ENCODE measurements around the gene NUMA1. TPM values are rescaled to one million over a fixed set of nuclear protein-coding genes. Genes with fewer than 3 reads are reported as not detected.

Gene NUMA1
- total and polyA plus RNA-seq, 9 of the 15 experiments (the other 6 are each of a cell fraction or from before 2014, with no cell fraction given), result 4.1 to 104 (median 51.2) TPM

GRCh38 chr11:72039856-72040401 lies 40.4 kb downstream of the NUMA1 start:
- Histone ChIP-seq H3K9me3 (replicated peaks; ENCODE audit: control insufficient read depth, insufficient read depth, low read depth, low read length) (no peaks in the 10 kb centered on the region), H3K4me1 (replicated peaks in 1 of 2; ENCODE audit: control insufficient read depth in 2 of 2, insufficient read depth in 2 of 2, low read length in 2 of 2) (peaks cover 26 to 30% of the 10 kb centered on the region in 2 experiments), H3K27ac (ENCODE audit: extremely low read depth, low read depth, low read length) (peak overlapping the region; percentile 78; the same call in 2 of the 3 replicates), H3K4me3 (no peak overlapping the region), H3K9ac (ENCODE audit: insufficient read depth in 1 of 2, low read depth in 2 of 2, low read length in 2 of 2) (peak overlapping the region; percentile 43 to 71; a peak in 3 of 4 replicates), H3K9me1 (ENCODE audit: control insufficient read depth, insufficient read depth, low read length) (peaks cover 3% of the 10 kb centered on the region), H3K36me3 (ENCODE audit: control insufficient read depth, insufficient read depth, low read length) (peaks cover 16% of the 10 kb centered on the region), H3K79me2 (ENCODE audit: control insufficient read depth, insufficient read depth, low read length) (peaks cover 68% of the 10 kb centered on the region), H4K20me1 (replicated peaks; ENCODE audit: control insufficient read depth, insufficient read depth, low read length) (0 out of 2 replicates have a peak, but pooled peaks cover 10% of the 10 kb centered on the region), H2AFZ (ENCODE audit: low read depth, low read length) (no peak overlapping the region), H3K4me2 (ENCODE audit: insufficient read depth, low read length) (0 out of 2 replicates have a peak overlapping the region, but pooled peaks have one; percentile 88), H3K27me3 (ENCODE audit: control insufficient read depth in 2 of 2, insufficient read depth in 2 of 2, low read length in 2 of 2) (no peaks in the 10 kb centered on the region)
- no peak for ATAC-seq
- FAIRE-seq, result no peak
- 71% methylated on average over 6 of the region's 6 CpGs for WGBS (ENCODE audit: insufficient coverage, low coverage, missing lambda C conversion rate)
- BruUV-seq (replicated peaks), result no TSS peak
- intact Hi-C loops (cut with micrococcal nuclease) (loop anchor here (2.0 kb wide), 1 partner anchor 41 kb away; the partner anchor contains the start of genes LRRC51 and NUMA1), in situ Hi-C loops (cut with MboI) (no loop called here)
- DNase-seq (ENCODE audit: extremely low read depth in 1 of 4, low spot score in 3 of 4), result no peak
- POLR2A ChIA-PET, result interaction anchor here (0.6 to 2.0 kb wide), 9 partner anchors 8 to 54 kb away, joined by 3 to 5 read pairs (median 3); no protein-coding TSS in a partner anchor
- CTCF ChIA-PET (ENCODE audit: low intra/inter-chr PET ratio), result no interaction called here
- TF ChIP-seq ERF (CRISPR knock-in tag; IDR thresholded peaks at IDR 0.05) (no peak), CBX8 (IDR thresholded peaks at IDR 0.05; ENCODE audit: borderline replicate concordance, extremely low read depth, low read depth, low read length, poor library complexity, severe bottlenecking) (no peak), PTRF (tag; IDR thresholded peaks at IDR 0.05) (no peak), PHF8 (IDR thresholded peaks at IDR 0.05; ENCODE audit: borderline replicate concordance, low read length) (no peak), PBX2 (CRISPR knock-in tag; IDR thresholded peaks at IDR 0.05; ENCODE audit: low read depth) (no peak), PBX2 (tag; conservative IDR thresholded peaks at IDR 0.05; ENCODE audit: low read depth) (no peak), ZNF165 (CRISPR knock-in tag; IDR thresholded peaks at IDR 0.05; ENCODE audit: borderline replicate concordance) (no peak), IRF2 (CRISPR knock-in tag; IDR thresholded peaks at IDR 0.05) (no peak), NFXL1 (CRISPR knock-in tag; IDR thresholded peaks at IDR 0.05) (no peak), ZNF280A (IDR thresholded peaks at IDR 0.05; ENCODE audit: low read depth, partially characterized antibody) (no peak), ZFX (CRISPR knock-in tag; IDR thresholded peaks at IDR 0.05) (no peak; the same call in 1 of the 2 replicates), ZNF263 (CRISPR knock-in tag; IDR thresholded peaks at IDR 0.05; ENCODE audit: borderline replicate concordance) (no peak), SMARCA4 (IDR thresholded peaks at IDR 0.05) (no peak), U2AF2 (optimal IDR thresholded peaks at IDR 0.05; ENCODE audit: low read depth, low read length) (no peak), NFIC (IDR thresholded peaks at IDR 0.05) (no peak), HOXB6 (CRISPR knock-in tag; IDR thresholded peaks at IDR 0.05; ENCODE audit: borderline replicate concordance) (no peak), CHD2 (IDR thresholded peaks at IDR 0.05; ENCODE audit: low read depth, low read length) (no peak)

All from K562 (cell line).